GM12878 (cell line): ENCODE data around the gene ADRA2C. TPM values are rescaled to one million over a fixed set of nuclear protein-coding genes. Genes with fewer than 3 reads are reported as not detected.

Source experiments
- BCL3 ChIP-seq: IDR thresholded peaks from 2 replicates; pipeline ENCODE4 v1.6.1; 2011; ENCODE audit warnings: borderline replicate concordance, low read depth, mild to moderate bottlenecking, moderate library complexity, low read length; ENCODE audit not compliant: insufficient read depth, poor library complexity, severe bottlenecking
- GATAD2B ChIP-seq: fragments of 450-650 bp; conservative IDR thresholded peaks from 2 replicates; pipeline ENCODE4 v1.6.1; 2017; ENCODE audit warnings: low read depth, mild to moderate bottlenecking, moderate library complexity
- HCFC1 ChIP-seq: fragments of 150-350 bp; IDR thresholded peaks from 2 replicates; pipeline ENCODE4 v1.6.1; 2014; ENCODE audit warnings: low read length
- KAT2A ChIP-seq: conservative IDR thresholded peaks from 2 replicates; pipeline ENCODE4 v1.6.1; 2011; ENCODE audit warnings: low read depth, low read length; ENCODE audit not compliant: control insufficient read depth
- LARP7 ChIP-seq: fragments of 450-650 bp; IDR thresholded peaks from 2 replicates; pipeline ENCODE4 v1.6.1; 2017; ENCODE audit warnings: mild to moderate bottlenecking
- MLLT1 ChIP-seq: fragments of 450-650 bp; IDR thresholded peaks from 2 replicates; pipeline ENCODE4 v1.6.1; 2016; ENCODE audit warnings: mild to moderate bottlenecking
- POLR2AphosphoS5 ChIP-seq: IDR thresholded peaks from 2 replicates; pipeline ENCODE4 v1.6.1; 2011; ENCODE audit warnings: mild to moderate bottlenecking, low read length, inconsistent platforms
- RELA ChIP-seq: fragments of 450-650 bp; IDR thresholded peaks from 2 replicates; pipeline ENCODE4 v1.8.0; 2014; ENCODE audit warnings: borderline replicate concordance; ENCODE audit not compliant: partially characterized antibody
- polyA plus RNA-seq, 11 experiments: library from polyadenylated mRNA; depleted of rRNA in 4 of 11; unstranded in 6 of 11; stranded (reverse) in 5 of 11; fragments of >200 nt; fragmentation: Nextera tagmentation in 4 of 11; fragmentation: Illumina TruSeq in 1 of 11; extraction: Ambion mirVana in 4 of 11; extraction: Trizol in 1 of 11; gene quantifications; 1 replicate in 1 of 11; 2 replicates in 10 of 11; pipeline versions ENCODE4 v1.2.1 to v1.2.3, GENCODE V29; 2011 to 2016; ENCODE audit warnings: inconsistent platforms in 2 of 11, missing spikeins in 2 of 11, low read depth in 1 of 11
- total RNA-seq, 4 experiments: library from RNA; depleted of rRNA in 3 of 4; stranded (reverse); fragments of >200 nt in 3 of 4; fragmentation: Illumina TruSeq in 1 of 4; extraction: Trizol in 1 of 4; gene quantifications; 2 replicates each; pipeline versions ENCODE4 v1.2.1 to v1.2.3, GENCODE V29; 2013 to 2021
- TF ChIP-seq, protein P1 (sequence below): fragments of 450-650 bp; IDR thresholded peaks from 2 replicates; pipeline ENCODE4 v1.6.1; 2017; ENCODE audit warnings: antibody characterized with exemption, mild to moderate bottlenecking, moderate library complexity

Gene ADRA2C
- total and polyA plus RNA-seq, 10 of the 15 experiments (the other 5 are each of a cell fraction or from before 2014, with no cell fraction given): 0.15 TPM; not detected in 9

DNA sequence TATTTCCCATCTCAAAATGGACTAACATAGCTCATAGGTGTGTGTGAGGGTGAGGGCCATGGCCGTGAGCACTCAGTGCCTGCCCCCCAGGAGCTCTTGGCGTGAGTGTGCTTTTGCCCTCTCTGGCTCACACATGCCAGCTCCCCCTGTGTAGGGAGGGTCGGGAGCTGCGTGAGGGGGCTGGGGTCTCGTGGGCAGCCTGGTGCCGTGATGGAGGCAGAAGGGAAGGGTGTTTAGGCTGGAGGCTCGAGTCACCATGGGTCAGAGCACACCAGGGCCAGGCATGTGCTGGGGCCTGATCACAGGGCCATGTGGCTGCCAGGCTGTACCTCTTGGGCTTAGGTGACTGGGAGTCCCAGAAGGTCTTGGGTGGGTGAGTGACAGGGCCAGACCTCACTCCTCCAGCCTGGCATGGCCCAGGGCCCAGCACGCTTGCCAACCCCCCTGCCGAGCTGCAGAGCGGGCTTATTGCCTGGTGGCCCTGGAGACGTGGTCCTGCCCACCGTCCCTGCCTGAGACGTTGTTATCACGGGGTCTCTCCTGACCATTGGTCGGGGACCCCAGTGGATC lies 44.0 kb downstream of the ADRA2C start (continued):
- TF ChIP-seq MLLT1: no peak
- TF ChIP-seq POLR2AphosphoS5: no peak
- no peak for TF ChIP-seq HCFC1
- no peak for TF ChIP-seq KAT2A
- TF ChIP-seq, protein P1, sequence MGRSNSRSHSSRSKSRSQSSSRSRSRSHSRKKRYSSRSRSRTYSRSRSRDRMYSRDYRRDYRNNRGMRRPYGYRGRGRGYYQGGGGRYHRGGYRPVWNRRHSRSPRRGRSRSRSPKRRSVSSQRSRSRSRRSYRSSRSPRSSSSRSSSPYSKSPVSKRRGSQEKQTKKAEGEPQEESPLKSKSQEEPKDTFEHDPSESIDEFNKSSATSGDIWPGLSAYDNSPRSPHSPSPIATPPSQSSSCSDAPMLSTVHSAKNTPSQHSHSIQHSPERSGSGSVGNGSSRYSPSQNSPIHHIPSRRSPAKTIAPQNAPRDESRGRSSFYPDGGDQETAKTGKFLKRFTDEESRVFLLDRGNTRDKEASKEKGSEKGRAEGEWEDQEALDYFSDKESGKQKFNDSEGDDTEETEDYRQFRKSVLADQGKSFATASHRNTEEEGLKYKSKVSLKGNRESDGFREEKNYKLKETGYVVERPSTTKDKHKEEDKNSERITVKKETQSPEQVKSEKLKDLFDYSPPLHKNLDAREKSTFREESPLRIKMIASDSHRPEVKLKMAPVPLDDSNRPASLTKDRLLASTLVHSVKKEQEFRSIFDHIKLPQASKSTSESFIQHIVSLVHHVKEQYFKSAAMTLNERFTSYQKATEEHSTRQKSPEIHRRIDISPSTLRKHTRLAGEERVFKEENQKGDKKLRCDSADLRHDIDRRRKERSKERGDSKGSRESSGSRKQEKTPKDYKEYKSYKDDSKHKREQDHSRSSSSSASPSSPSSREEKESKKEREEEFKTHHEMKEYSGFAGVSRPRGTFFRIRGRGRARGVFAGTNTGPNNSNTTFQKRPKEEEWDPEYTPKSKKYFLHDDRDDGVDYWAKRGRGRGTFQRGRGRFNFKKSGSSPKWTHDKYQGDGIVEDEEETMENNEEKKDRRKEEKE: no peak
- no peak for TF ChIP-seq LARP7
- no peak for TF ChIP-seq RELA
- no peak for TF ChIP-seq BCL3
- no peak for TF ChIP-seq GATAD2B
